OCI-LY3 (cell line): ENCODE measurements around the gene TAL2.

Experiments used
- CTCF ChIP-seq: fragments of 200-600, 300-600 bp; sonication (generic); IDR thresholded peaks from 2 replicates; pipeline ENCODE4 v1.5.1; 2014; ENCODE audit warnings: antibody characterized with exemption, low read length, low read depth
- EZH2phosphoT487 ChIP-seq: fragments of 200-600 bp; shearing (Covaris generic); IDR thresholded peaks from 2 replicates; pipeline ENCODE4 v1.6.1; 2018; ENCODE audit warnings: antibody characterized with exemption, mixed run types, low read depth

- TF ChIP-seq CTCF (no peak), EZH2phosphoT487 (no peak)
These were observed 29.4 kb upstream of the TAL2 start for GRCh38 chr9:105632807-105633206.
